GM19025 (cell line): ENCODE results near the gene LMX1B.

Source experiments
- ATAC-seq: cut with Tn5 transposase; IDR thresholded peaks from one replicate; pipeline ENCODE4 v1.9.1; 2021; ENCODE audit warnings: mild to moderate bottlenecking, low read depth, moderate library complexity; ENCODE audit not compliant: unreplicated experiment

Gene LMX1B

GRCh38 chr9:126617003-126617822 is 3.5 kb downstream of the LMX1B start:
- no peak for ATAC-seq

DNA sequence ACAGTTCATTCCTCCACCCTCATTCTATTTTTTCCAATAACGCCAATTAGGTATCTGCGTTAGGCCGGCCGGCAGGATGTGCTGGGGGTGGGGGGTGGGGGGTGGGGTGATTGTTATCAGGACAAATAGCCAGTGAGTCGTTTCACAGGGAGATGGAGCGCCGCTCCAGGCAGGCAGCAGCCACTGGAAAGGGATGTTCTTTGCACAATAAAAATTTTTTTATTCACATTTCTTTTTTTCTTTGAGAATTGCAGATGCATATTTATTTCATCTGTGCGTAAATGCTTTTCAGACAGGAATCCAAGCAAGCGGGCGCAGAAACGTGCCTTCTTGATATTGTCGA is 4.1 kb downstream of the LMX1B start:
- no peak for ATAC-seq

DNA sequence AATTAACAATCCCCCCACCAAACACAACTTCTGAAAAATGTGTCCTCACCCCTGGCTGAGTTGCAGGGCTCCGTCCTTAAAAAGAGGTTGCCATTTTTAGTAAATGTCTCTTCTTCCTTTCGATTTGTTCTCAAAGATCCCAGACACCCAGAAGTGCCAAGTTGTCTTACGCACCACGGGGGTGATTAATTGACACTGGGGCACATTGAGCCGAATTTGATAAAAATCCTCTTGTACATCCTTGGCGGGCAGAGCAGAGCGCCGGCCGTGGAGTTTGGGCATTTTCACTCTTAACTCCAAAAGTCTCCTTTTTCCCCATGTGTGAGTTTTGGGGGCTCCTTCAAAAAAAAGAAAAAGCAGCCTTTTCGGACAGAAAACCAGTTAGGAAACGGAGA is 4.5 kb downstream of the LMX1B start:
- ATAC-seq = no peak

DNA sequence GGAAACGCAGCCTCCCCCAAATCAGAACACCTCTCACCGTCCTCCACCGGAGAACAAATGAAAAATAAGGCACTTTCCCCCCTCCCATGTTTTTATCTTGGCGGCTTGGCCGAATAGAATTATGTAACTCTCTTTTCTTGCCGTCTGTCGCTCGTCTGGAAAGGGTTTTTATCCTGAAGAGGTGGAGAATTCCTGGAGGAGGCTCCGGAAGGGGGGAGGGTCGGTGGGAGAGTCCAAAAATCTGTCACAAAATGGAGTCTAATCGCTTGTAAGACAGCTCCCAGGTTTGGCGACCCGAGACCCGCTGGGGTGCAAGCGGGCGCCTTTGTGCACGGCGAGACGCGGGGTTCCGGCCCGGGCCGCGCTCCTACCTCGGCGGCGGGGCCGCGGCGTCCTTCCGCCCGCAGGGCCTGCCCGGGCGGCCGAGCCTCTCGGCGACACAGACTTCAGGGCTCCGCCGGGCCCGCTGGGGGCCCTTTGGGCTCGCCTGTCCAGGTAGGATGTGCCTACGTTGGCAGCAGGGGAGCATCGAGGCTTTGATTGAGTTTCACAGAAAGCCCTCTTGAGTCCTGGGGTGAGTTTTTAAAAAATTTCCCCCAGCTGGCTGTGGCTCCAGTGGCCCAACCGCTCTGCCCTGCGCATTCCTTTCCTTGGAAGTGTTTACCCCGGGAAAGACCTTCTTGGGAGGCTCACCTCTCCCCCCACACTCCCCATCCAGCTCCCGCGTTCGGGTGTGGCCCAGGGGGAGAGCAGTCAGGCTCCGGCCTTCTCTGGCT is 5.0 kb downstream of the LMX1B start:
- no peak for ATAC-seq

DNA sequence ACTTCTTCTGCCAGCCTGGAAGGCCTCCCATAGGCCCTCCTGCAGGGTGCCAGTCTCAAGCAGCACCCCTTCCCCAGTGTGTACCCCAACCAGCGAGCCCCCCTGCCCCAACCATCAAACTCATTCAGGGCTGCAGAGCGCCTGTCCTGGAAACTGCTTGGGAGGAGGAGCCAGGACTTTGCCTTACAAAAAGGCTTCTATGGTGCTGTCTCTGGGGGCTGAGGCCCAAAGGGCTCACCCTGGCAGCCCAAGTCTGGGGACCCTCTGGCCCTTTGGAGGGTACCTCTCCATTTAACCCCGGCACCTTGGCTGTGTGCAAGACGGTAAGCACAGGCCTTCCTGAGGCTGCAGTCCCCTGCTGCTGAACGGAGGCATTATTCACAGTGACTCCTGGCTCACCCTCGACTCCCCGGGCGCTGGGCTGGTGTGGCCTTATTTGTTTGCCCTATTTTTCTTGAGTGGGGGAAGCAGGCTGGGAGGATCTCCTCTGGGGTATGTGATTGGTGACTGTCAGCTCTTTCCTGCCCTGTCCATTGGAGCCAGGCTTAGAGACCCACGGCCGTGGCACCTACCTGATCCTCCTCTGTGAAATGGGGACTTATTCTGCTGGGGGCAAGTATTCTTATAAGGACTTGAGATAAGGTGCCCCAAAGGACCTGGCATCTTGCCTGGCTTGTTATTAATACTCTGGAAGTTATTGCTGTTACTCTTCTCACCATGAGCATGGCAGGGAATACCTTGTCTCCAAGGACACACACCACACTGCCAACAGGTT is 5.8 kb downstream of the LMX1B start:
- ATAC-seq = no peak

DNA sequence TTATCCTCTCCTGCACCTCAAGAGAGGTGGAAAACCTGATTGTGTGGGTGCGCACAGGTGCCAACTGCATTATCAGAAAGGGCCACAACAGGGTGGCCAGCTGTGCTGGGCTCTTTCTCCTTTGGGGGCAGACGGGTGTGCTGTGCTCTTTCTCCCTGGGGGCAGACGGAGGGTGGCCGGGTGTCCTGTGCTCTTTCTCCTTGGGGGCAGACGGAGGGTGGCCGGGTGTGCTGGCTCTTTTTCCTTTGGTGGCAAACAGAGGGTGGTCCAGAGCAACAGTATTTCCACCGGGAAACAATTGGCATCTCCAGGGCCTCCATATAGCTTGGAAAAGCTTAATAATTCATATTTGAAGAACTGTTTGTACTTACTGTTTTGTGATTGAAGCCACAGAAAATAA is 6.8 kb downstream of the LMX1B start:
- ATAC-seq = no peak

GRCh38 chr9:126621061-126621918 is 7.6 kb downstream of the LMX1B start:
- no peak for ATAC-seq

DNA sequence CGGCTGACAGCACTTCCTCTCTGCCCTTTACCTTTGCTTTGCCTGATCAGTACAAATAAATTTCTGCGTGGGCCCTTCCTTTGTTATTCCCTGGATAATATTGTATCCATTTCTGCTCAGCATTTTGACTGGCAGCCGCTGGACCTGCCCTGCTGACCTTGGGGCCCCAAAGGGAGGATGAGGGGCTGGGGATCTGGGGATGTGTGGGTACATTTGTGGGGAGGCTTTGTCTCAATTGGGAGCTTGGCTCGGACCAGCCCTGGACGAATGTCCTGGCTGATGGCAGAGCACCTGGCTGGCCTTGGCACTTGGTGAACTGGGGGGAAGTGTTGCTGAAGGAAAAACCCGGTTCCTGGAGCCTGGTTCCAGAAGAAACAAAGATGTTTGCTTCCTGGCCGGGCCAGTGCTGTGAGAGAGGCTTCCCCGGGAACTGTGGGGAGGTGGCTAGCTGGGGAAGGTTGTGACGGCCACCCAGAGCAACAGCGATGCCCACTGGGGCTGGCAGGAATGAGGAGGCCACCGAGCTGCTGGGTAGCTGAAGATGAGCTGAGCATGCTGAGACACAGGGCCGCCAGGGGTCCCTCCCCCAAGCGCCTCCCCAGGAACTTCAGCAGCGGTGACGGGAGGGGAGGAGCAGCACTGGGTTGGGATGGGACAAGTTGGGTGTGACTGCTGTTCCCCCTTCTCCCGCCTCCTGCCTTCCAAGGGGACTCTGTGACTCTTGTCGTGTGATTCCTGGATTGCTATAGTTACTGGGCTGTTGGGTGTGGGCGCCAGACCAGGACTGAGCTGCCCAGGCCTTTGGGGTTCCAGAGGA is 8.4 kb downstream of the LMX1B start:
- ATAC-seq = no peak

- ATAC-seq = no peak
Measured at GRCh38 chr9:126623314-126623666, 9.6 kb downstream of the LMX1B start.

DNA sequence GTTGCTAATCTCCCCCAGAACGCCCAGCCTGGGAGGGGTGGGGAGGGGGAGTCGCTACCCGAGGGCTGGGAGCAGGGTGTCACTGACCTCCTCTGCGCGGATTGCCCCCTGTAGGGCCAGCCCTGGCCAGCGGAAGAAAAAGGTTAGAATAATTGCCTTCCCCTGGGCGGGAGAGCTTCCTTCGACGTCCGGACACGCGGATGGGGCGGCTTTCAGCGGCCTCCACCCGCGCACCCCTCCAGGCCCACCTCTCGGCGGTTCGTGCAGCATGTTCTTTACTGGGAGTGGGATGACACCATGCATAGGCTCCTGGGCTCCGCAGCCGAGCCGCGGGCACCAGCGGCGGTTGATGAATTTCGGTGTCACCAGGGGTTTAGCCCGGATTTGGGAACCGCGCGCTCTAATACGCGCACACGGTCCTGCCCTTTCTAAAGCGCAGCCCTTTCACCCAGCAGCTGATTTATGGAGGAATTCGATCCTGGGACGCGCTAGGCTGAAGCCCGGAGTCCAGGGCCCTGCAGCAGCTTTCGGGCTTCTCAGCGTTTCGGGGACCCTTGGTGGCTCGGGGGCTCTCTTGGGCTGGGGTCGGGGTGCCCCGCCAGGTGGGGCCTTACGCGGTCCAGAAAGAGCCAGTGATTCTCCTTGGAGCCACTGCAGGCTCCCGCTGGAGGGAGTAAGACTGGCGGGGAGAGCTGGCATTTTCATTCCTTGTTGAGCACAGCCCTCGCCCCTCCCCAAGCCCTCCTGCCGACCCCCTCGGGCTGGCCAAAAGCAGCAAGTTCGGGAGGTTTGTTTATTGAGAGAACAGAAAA is 10.1 kb downstream of the LMX1B start:
- no peak for ATAC-seq

GRCh38 chr9:126624479-126624826 is 10.7 kb downstream of the LMX1B start:
- ATAC-seq = no peak

- ATAC-seq = no peak
Measured at GRCh38 chr9:126624912-126625311, 11.2 kb downstream of the LMX1B start.

GRCh38 chr9:126625329-126626126 is 11.8 kb downstream of the LMX1B start:
- ATAC-seq = no peak

DNA sequence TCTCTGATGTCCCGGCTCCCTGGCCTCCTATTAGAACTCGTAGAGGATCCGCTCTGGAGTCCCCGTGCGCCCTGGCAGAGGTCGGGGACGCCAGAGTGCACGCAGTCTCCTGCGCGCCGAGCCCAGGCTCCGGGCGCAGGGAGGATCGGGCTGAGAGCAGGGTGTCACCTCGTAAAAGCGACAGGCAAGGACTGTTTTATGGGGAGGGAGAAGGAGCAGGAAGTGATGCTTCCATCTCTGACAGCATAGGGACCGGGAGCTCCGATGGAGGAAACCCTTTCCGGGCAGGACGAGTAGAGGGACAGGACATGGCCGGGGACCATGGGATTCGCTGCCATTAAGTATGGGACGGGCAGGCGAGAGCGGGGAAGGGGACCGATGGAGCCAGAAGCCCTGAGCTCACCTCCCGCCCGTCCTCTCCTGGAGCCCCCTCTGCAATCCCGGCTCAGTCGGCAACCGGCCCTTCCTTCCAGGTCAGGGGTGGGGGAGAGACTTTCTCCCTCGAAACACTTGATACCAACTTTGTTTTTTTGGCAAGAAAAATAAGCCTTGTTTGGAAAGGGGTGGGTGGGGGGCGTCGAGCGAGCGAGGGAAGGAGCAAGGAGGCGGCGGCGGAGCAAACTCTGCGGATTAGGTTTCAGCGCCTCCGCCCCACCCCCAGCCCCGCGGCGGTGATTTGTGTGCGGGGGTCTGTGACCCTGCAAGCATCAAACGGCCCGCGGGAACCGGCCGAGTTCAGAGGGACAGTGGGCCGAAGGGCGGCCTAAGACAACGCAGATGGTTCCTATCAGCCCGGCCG is 12.6 kb downstream of the LMX1B start:
- no peak for ATAC-seq

DNA sequence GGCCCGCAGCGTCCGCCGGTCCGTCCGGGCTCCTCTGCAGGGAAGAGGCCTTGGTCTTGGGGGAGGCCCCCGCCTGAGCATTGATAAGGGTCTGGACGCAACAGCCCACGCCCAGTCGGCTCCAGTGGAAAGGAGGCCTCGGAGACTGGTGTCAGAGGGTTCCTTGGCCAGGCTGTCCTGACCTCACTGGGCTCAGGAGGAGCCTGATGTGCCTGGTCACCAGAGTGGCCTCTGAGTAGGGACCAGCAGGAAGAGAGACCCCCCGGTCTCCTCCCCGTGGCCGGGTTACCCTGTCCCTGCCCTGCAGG is 13.2 kb downstream of the LMX1B start:
- ATAC-seq = no peak

DNA sequence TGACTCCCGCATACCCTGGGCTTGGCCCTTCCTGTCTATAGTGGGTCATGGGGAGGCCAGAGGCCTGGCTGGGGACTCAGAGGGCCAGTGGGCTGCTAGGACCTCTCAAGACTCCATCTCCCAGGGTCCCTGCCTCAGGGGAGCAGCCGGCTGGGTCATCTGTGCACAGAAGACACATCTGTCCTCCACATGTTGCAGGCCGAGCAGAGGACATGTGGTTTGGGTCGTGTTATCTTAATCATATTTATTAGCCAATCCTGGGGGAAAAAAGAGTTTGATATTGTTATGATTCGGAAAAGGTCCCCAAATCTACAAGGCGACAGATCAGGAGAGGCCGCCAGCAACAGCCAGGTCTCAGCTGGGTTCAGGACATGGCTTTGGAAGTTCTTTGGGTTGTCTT is 14.4 kb downstream of the LMX1B start:
- ATAC-seq = no peak

DNA sequence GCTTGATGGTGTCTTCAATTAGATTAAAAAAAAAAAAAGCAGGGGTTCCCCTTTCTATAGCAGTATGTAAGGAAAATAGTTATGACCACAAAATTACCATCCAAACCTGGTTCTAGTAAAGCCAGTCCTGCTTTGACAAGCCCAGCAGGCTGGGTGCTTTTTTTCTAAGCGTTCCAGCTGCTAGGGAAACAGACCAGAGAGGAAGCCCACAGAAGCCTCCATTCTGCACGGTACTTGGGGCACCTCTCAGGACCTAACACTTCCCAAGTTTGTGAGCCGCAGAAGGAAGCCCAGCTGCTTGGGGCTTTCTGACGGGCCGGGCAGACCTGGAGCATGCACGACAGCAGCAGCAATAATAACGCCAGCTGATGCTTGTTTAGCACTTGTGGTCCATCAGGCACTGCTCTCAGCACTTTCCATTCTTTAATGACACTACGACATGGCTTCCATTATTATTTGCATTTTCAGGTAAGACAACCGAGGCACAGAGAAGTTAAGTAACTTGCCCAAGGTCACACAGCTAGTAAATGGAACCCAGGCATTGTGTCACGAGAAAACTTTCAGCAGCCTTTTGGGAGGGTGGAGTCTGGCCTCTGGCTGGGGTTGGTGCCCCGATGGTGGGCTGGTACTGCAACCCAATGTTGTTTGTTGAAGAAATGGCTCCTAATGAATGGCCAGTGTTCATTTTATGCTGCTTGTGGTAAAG is 15.4 kb downstream of the LMX1B start:
- no peak for ATAC-seq
